Stimulated activated naive CD8-positive, alpha-beta T cell treated with anti-CD3 and anti-CD28 coated beads, Interleukin-15, Interleukin-2, amounts not matched to agents 100 U/mL and 50 U/mL, for 24 hours (primary cell): ENCODE results near the gene ZNF573.

Experiments used
- ATAC-seq: fragments of 150-1000 bp; cut with Tn5 transposase; one replicate; pipeline ENCODE4 v1.10.0; 2021
- DNase-seq: peaks from one replicate; pipeline ENCODE4 v3.0.0; 2021

Gene ZNF573

GRCh38 chr19:37695144-37695899 is 84.1 kb downstream of the ZNF573 start:
- DNase-seq (no peak), ATAC-seq (no peak)

- ATAC-seq (no peak), DNase-seq (no peak)
Measured at GRCh38 chr19:37692956-37693620, 86.3 kb downstream of the ZNF573 start.

- DNase-seq (peak; percentile 79), ATAC-seq (peak; percentile 95)
Measured at GRCh38 chr19:37691881-37692504, 87.4 kb downstream of the ZNF573 start.
